HEK293 (cell line): ENCODE data around the gene SIGLEC6.

Experiments
- CTCF ChIA-PET: fragments of 350-600 bp; formaldehyde crosslinking; extraction: SDS; loops from one replicate; lab custom pipeline; 2021; ENCODE audit warnings: antibody characterized with exemption; lab: Yijun Ruan, JAX
- POLR2A ChIA-PET: fragments of 300-600 bp; formaldehyde crosslinking; extraction: SDS; loops from one replicate; lab custom pipeline; 2020; ENCODE audit warnings: antibody characterized with exemption, inconsistent platforms; lab: Yijun Ruan, JAX
- H3K27ac ChIP-seq: fragments of 200-500 bp; sonication (Bioruptor generic); 2 replicates; pipeline ENCODE4 v1.5.1; 2014; ENCODE audit warnings: low read depth, low read length, control low read depth, inconsistent platforms; ENCODE audit errors: extremely low read depth
- H3K36me3 ChIP-seq, 2 experiments: fragments of 200-500 bp in 1 of 2; sonication (Bioruptor generic) in 1 of 2; 1 replicate in 1 of 2; 2 replicates in 1 of 2; pipeline ENCODE4 v1.5.1; 2014 to 2017; ENCODE audit warnings: inconsistent platforms in 2 of 2, low read length in 2 of 2; ENCODE audit not compliant: control insufficient read depth in 2 of 2, insufficient read depth in 1 of 2
- H3K4me1 ChIP-seq: fragments of 200-500 bp; sonication (Bioruptor generic); 2 replicates; pipeline ENCODE4 v1.5.1; 2014; ENCODE audit warnings: mild to moderate bottlenecking, low read length, inconsistent platforms; ENCODE audit not compliant: control insufficient read depth, insufficient read depth
- H3K4me3 ChIP-seq: 2 replicates; pipeline ENCODE4 v1.5.1; 2011; ENCODE audit warnings: low read depth, mild to moderate bottlenecking, control low read depth, low read length, moderate library complexity
- H3K9me3 ChIP-seq: fragments of 200-500 bp; sonication (Bioruptor generic); 2 replicates; pipeline ENCODE4 v1.5.1; 2014; ENCODE audit warnings: low read depth, low read length, inconsistent platforms; ENCODE audit not compliant: control insufficient read depth, insufficient read depth
- MZF1 ChIP-seq: fragments of 450-650 bp; formaldehyde crosslinking; IDR thresholded peaks from 2 replicates; pipeline ENCODE4 v1.5.1; 2017; ENCODE audit warnings: missing biosample characterization, missing genetic modification characterization, borderline replicate concordance
- SETDB1 ChIP-seq: IDR thresholded peaks from one replicate; pipeline ENCODE4 v1.6.1; 2017; ENCODE audit warnings: mild to moderate bottlenecking, low read length, moderate library complexity, mixed read lengths; ENCODE audit not compliant: insufficient read length
- SP3 ChIP-seq: fragments of 450-650 bp; formaldehyde crosslinking; IDR thresholded peaks from 2 replicates; pipeline ENCODE4 v1.5.1; 2016; ENCODE audit warnings: missing biosample characterization, missing genetic modification characterization
- TCF7L2 ChIP-seq: IDR thresholded peaks from 2 replicates; pipeline ENCODE4 v1.6.1; 2011; ENCODE audit warnings: low read depth, mild to moderate bottlenecking, inconsistent platforms, low read length, moderate library complexity, borderline replicate concordance
- YY1 ChIP-seq: fragments of 450-650 bp; formaldehyde crosslinking; IDR thresholded peaks from 2 replicates; pipeline ENCODE4 v1.5.1; 2018; ENCODE audit warnings: missing biosample characterization, missing genetic modification characterization
- ZBTB17 ChIP-seq: fragments of 450-650 bp; formaldehyde crosslinking; IDR thresholded peaks from 2 replicates; pipeline ENCODE4 v1.5.1; 2016; ENCODE audit warnings: missing biosample characterization, missing genetic modification characterization
- ZBTB48 ChIP-seq: fragments of 450-650 bp; formaldehyde crosslinking; IDR thresholded peaks from 2 replicates; pipeline ENCODE4 v1.5.1; 2016; ENCODE audit warnings: missing biosample characterization, missing genetic modification characterization
- ZBTB8A ChIP-seq: fragments of 450-650 bp; formaldehyde crosslinking; IDR thresholded peaks from 2 replicates; pipeline ENCODE4 v1.5.1; 2016; ENCODE audit warnings: missing biosample characterization, missing genetic modification characterization
- ZNF112 ChIP-seq: fragments of 450-650 bp; formaldehyde crosslinking; IDR thresholded peaks from 2 replicates; pipeline ENCODE4 v1.5.0; 2017; ENCODE audit warnings: missing biosample characterization, missing genetic modification characterization
- ZNF202 ChIP-seq: fragments of 450-650 bp; formaldehyde crosslinking; IDR thresholded peaks from 2 replicates; pipeline ENCODE4 v1.5.1; 2016; ENCODE audit warnings: missing biosample characterization, missing genetic modification characterization, borderline replicate concordance
- ZNF239 ChIP-seq: fragments of 450-650 bp; formaldehyde crosslinking; IDR thresholded peaks from 2 replicates; pipeline ENCODE4 v1.5.1; 2016; ENCODE audit warnings: missing biosample characterization, missing genetic modification characterization
- ZNF416 ChIP-seq: fragments of 450-650 bp; formaldehyde crosslinking; IDR thresholded peaks from 2 replicates; pipeline ENCODE4 v1.5.1; 2016; ENCODE audit warnings: missing biosample characterization, missing genetic modification characterization
- ZNF473 ChIP-seq: fragments of 450-650 bp; formaldehyde crosslinking; IDR thresholded peaks from 2 replicates; pipeline ENCODE4 v1.5.1; 2017; ENCODE audit warnings: missing biosample characterization, missing genetic modification characterization
- ZNF623 ChIP-seq: fragments of 450-650 bp; formaldehyde crosslinking; IDR thresholded peaks from 2 replicates; pipeline ENCODE4 v1.5.1; 2016; ENCODE audit warnings: missing biosample characterization, missing genetic modification characterization
- ZNF624 ChIP-seq: fragments of 450-650 bp; formaldehyde crosslinking; IDR thresholded peaks from 2 replicates; pipeline ENCODE4 v1.5.1; 2017; ENCODE audit warnings: missing biosample characterization, missing genetic modification characterization
- ZNF654 ChIP-seq: fragments of 450-650 bp; formaldehyde crosslinking; IDR thresholded peaks from 2 replicates; pipeline ENCODE4 v1.5.1; 2016; ENCODE audit warnings: low read depth, missing biosample characterization, missing genetic modification characterization
- ZNF658 ChIP-seq: fragments of 450-650 bp; formaldehyde crosslinking; IDR thresholded peaks from 2 replicates; pipeline ENCODE4; 2016; ENCODE audit warnings: missing biosample characterization, missing genetic modification characterization
- ZNF701 ChIP-seq: fragments of 450-650 bp; formaldehyde crosslinking; IDR thresholded peaks from 2 replicates; pipeline ENCODE4 v1.5.1; 2016; ENCODE audit warnings: missing biosample characterization, missing genetic modification characterization
- ZNF777 ChIP-seq: fragments of 450-650 bp; formaldehyde crosslinking; IDR thresholded peaks from 2 replicates; pipeline ENCODE4 v1.5.1; 2017; ENCODE audit warnings: missing biosample characterization, missing genetic modification characterization, borderline replicate concordance
- ZSCAN16 ChIP-seq: fragments of 450-650 bp; formaldehyde crosslinking; IDR thresholded peaks from 2 replicates; pipeline ENCODE4 v1.5.1; 2016; ENCODE audit warnings: missing biosample characterization, missing genetic modification characterization
- ZSCAN23 ChIP-seq: fragments of 450-650 bp; formaldehyde crosslinking; IDR thresholded peaks from 2 replicates; pipeline ENCODE4 v1.5.1; 2016; ENCODE audit warnings: missing biosample characterization, missing genetic modification characterization
- TF ChIP-seq, protein P1 (sequence below): fragments of 450-650 bp; formaldehyde crosslinking; IDR thresholded peaks from 2 replicates; pipeline ENCODE4 v1.5.1; 2016; ENCODE audit warnings: missing biosample characterization, missing genetic modification characterization
- TF ChIP-seq, protein P2 (sequence below): fragments of 450-650 bp; formaldehyde crosslinking; IDR thresholded peaks from 2 replicates; pipeline ENCODE4 v1.5.1; 2016; ENCODE audit warnings: missing biosample characterization, missing genetic modification characterization
- TF ChIP-seq, protein P3 (sequence below): fragments of 450-650 bp; formaldehyde crosslinking; IDR thresholded peaks from 2 replicates; pipeline ENCODE4 v1.5.1; 2016; ENCODE audit warnings: missing biosample characterization, missing genetic modification characterization, low read depth
- TF ChIP-seq, protein P4 (sequence below): fragments of 450-650 bp; formaldehyde crosslinking; IDR thresholded peaks from 2 replicates; pipeline ENCODE4 v1.5.1; 2016; ENCODE audit warnings: missing biosample characterization, missing genetic modification characterization
- TF ChIP-seq, protein P5 (sequence below): fragments of 450-650 bp; formaldehyde crosslinking; IDR thresholded peaks from 2 replicates; pipeline ENCODE4 v1.5.1; 2016; ENCODE audit warnings: missing biosample characterization, missing genetic modification characterization

Gene SIGLEC6

DNA sequence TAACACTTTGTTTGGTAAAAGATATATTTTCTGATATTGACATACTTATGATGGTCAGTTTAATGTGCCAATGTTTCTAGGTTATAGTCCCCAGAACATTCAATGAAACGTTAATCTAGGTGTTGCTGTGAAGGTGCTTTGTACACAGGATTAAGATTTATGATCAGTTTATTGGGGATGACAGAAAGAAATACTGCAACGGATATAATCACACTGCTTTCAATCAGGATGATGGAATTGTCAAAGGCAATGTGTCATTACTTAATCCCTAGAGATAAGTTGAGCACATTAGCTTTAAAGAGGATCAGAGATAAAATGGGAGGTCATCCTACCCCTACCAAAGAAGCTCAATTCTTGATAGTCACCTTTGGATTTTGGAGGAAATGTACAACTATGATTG is 17.5 kb downstream of the SIGLEC6 start:
- no peaks in the 10 kb centered on the region for H3K9me3 ChIP-seq
- H3K4me1 ChIP-seq = no peaks in the 10 kb centered on the region
- POLR2A ChIA-PET = no interaction called here
- no peaks in the 10 kb centered on the region for H3K36me3 ChIP-seq
- TF ChIP-seq ZBTB17 (no peak), ZSCAN16 (tag by site-specific recombination) (no peak), YY1 (tag by site-specific recombination) (no peak), MZF1 (no peak), ZNF239 (tag by site-specific recombination) (no peak)
- TF ChIP-seq, protein P1, sequence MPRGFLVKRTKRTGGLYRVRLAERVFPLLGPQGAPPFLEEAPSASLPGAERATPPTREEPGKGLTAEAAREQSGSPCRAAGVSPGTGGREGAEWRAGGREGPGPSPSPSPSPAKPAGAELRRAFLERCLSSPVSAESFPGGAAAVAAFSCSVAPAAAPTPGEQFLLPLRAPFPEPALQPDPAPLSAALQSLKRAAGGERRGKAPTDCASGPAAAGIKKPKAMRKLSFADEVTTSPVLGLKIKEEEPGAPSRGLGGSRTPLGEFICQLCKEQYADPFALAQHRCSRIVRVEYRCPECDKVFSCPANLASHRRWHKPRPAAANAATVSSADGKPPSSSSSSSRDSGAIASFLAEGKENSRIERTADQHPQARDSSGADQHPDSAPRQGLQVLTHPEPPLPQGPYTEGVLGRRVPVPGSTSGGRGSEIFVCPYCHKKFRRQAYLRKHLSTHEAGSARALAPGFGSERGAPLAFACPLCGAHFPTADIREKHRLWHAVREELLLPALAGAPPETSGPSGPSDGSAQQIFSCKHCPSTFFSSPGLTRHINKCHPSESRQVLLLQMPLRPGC (tag by site-specific recombination) = no peak
- TF ChIP-seq, all 188 proteins: peak for 0
- no peak overlapping the region for H3K4me3 ChIP-seq
- H3K27ac ChIP-seq = no peak overlapping the region
- CTCF ChIA-PET = interaction anchor here (0.5 to 4.3 kb wide), 22 partner anchors 9 to 583 kb away, joined by 3 to 48 read pairs (median 5); partner anchors contain the start of gene ZNF649

DNA sequence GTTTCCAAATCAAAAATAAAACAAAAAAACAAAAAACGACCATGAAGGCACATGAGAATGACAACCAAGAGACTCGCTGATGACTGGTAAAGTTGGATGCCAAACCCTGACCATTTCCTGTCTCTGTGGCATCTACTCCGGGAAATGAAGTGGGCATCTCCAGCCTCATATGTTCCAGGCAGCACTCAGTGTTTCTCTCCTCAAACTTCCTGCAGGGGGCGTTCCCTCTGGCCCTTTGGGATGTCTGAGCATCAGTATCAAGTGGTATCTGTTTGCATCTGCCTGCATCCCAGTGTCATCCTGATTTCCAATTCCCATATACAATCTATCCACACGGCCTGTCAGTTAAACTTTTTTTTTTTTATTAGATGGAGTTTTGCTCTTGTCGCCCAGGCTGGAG is 20.1 kb downstream of the SIGLEC6 start:
- no peak overlapping the region for H3K27ac ChIP-seq
- H3K4me1 ChIP-seq = no peaks in the 10 kb centered on the region
- POLR2A ChIA-PET = no interaction called here
- H3K4me3 ChIP-seq = no peak overlapping the region
- H3K36me3 ChIP-seq = no peaks in the 10 kb centered on the region
- TF ChIP-seq ZNF654 (tag by site-specific recombination) (no peak), SETDB1 (no peak), ZNF701 (no peak), ZBTB8A (tag by site-specific recombination) (no peak), ZNF623 (no peak), TCF7L2 (no peak)
- TF ChIP-seq, protein P2, sequence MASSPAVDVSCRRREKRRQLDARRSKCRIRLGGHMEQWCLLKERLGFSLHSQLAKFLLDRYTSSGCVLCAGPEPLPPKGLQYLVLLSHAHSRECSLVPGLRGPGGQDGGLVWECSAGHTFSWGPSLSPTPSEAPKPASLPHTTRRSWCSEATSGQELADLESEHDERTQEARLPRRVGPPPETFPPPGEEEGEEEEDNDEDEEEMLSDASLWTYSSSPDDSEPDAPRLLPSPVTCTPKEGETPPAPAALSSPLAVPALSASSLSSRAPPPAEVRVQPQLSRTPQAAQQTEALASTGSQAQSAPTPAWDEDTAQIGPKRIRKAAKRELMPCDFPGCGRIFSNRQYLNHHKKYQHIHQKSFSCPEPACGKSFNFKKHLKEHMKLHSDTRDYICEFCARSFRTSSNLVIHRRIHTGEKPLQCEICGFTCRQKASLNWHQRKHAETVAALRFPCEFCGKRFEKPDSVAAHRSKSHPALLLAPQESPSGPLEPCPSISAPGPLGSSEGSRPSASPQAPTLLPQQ = no peak
- TF ChIP-seq, all 188 proteins: peak for 0
- no peaks in the 10 kb centered on the region for H3K9me3 ChIP-seq
- CTCF ChIA-PET = interaction anchor here (0.6 to 0.7 kb wide), 3 partner anchors 31 to 821 kb away, joined by 3 to 4 read pairs (median 3); no protein-coding TSS in a partner anchor

DNA sequence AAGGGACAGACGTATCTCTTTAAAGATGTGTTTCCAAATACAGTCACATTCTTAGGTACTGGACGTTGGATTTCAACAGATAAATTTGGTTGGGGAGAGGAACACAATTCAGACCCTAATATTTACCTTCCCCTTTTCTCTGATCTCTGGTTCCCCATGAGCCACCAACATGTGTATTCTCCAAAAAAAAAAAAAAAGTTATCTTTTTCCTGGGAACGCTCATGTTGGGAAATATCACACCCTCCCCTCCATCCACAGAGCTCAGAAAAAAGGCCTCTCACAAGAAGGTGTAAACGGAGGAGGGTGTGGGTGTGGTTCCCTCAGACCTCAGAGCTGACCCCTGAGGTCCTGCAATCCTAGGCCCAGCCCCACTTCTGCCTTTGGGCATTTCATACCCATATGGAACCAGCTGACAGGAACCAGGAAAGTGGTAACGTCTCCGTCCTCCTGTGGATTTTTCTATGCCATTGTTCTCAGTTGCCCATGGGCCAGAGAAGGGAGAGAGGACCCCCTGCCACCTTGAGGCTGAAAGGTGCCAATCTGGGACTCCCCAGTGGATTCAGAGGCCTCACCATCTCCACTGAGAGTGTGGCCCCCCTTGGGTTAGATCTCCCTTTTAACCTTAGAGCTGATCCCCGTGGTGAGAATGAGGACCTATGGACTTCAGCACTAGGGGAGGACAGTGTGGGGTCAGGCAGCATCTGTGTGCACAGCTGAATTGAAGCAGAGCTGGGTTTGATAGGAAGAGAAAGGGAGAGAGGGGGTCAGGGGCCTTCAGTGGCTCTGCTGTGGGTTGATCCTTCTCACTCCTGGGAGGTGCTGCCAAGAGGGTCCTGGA is 21.4 kb downstream of the SIGLEC6 start:
- no peaks in the 10 kb centered on the region for H3K4me1 ChIP-seq
- H3K4me3 ChIP-seq = no peak overlapping the region
- no peak overlapping the region for H3K27ac ChIP-seq
- no peaks in the 10 kb centered on the region for H3K9me3 ChIP-seq
- H3K36me3 ChIP-seq = no peaks in the 10 kb centered on the region
- POLR2A ChIA-PET = no interaction called here
- CTCF ChIA-PET = interaction anchor here (0.7 to 1.2 kb wide), 2 partner anchors 89 to 152 kb away, joined by 4 to 5 read pairs; no protein-coding TSS in a partner anchor
- no peak for TF ChIP-seq ZNF473 (tag by site-specific recombination)
- TF ChIP-seq ZNF112 = no peak
- no peak for TF ChIP-seq ZNF624
- no peak for TF ChIP-seq ZNF416 (tag by site-specific recombination)
- TF ChIP-seq ZNF658 = no peak
- TF ChIP-seq, protein P3, sequence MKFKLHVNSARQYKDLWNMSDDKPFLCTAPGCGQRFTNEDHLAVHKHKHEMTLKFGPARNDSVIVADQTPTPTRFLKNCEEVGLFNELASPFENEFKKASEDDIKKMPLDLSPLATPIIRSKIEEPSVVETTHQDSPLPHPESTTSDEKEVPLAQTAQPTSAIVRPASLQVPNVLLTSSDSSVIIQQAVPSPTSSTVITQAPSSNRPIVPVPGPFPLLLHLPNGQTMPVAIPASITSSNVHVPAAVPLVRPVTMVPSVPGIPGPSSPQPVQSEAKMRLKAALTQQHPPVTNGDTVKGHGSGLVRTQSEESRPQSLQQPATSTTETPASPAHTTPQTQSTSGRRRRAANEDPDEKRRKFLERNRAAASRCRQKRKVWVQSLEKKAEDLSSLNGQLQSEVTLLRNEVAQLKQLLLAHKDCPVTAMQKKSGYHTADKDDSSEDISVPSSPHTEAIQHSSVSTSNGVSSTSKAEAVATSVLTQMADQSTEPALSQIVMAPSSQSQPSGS (tag by site-specific recombination) = no peak
- TF ChIP-seq, protein P4, sequence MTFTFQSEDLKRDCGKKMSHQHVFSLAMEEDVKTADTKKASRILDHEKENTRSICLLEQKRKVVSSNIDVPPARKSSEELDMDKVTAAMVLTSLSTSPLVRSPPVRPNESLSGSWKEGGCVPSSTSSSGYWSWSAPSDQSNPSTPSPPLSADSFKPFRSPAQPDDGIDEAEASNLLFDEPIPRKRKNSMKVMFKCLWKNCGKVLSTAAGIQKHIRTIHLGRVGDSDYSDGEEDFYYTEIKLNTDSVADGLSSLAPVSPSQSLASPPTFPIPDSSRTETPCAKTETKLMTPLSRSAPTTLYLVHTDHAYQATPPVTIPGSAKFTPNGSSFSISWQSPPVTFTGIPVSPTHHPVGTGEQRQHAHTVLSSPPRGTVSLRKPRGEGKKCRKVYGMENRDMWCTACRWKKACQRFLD (tag by site-specific recombination) = no peak
- no peak for TF ChIP-seq SP3
- no peak for TF ChIP-seq ZBTB48 (tag by site-specific recombination)
- no peak for TF ChIP-seq ZNF777 (tag by site-specific recombination)
- TF ChIP-seq, protein P5, sequence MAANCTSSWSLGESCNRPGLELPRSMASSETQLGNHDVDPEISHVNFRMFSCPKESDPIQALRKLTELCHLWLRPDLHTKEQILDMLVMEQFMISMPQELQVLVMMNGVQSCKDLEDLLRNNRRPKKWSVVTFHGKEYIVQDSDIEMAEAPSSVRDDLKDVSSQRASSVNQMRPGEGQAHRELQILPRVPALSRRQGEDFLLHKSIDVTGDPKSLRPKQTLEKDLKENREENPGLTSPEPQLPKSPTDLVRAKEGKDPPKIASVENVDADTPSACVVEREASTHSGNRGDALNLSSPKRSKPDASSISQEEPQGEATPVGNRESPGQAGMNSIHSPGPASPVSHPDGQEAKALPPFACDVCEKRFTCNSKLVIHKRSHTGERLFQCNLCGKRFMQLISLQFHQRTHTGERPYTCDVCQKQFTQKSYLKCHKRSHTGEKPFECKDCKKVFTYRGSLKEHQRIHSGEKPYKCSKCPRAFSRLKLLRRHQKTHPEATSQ (tag by site-specific recombination) = no peak
- no peak for TF ChIP-seq ZSCAN23 (tag by site-specific recombination)
- no peak for TF ChIP-seq ZNF202 (tag by site-specific recombination)
